Astrocyte (in vitro differentiated cells and primary cell): ENCODE data around the gene AGT.

ENCODE experiments used
- EZH2 ChIP-seq: IDR thresholded peaks from 2 replicates; pipeline ENCODE4 v1.6.1; 2012; ENCODE audit warnings: mild to moderate bottlenecking, low read length, inconsistent platforms; ENCODE audit not compliant: insufficient read depth
- TF ChIP-seq, protein P1 (sequence below): IDR thresholded peaks from 2 replicates; pipeline ENCODE4 v1.5.1; 2011; ENCODE audit warnings: low read depth, mild to moderate bottlenecking, inconsistent platforms, low read length, moderate library complexity; ENCODE audit not compliant: insufficient read depth

DNA sequence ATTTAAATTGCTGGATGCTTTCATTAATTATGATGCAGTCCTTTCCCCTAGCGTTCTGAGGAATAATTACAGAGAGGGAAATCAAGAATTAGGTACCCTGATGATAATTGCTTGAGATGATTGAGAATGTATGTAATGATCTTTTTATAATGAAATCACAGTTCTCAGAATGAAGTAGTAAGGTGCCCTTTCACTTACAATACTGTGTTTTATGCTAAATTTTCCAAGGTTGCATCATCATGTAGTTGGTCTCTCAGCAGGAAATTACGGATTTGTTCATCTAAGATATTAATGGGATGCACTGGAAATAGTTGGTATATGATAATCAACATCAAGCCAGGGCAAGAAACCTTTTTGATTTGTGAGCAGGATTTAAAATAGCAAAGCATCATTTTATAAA lies 34.1 kb downstream of the AGT start:
- TF ChIP-seq, protein P1, sequence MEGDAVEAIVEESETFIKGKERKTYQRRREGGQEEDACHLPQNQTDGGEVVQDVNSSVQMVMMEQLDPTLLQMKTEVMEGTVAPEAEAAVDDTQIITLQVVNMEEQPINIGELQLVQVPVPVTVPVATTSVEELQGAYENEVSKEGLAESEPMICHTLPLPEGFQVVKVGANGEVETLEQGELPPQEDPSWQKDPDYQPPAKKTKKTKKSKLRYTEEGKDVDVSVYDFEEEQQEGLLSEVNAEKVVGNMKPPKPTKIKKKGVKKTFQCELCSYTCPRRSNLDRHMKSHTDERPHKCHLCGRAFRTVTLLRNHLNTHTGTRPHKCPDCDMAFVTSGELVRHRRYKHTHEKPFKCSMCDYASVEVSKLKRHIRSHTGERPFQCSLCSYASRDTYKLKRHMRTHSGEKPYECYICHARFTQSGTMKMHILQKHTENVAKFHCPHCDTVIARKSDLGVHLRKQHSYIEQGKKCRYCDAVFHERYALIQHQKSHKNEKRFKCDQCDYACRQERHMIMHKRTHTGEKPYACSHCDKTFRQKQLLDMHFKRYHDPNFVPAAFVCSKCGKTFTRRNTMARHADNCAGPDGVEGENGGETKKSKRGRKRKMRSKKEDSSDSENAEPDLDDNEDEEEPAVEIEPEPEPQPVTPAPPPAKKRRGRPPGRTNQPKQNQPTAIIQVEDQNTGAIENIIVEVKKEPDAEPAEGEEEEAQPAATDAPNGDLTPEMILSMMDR = no peak
- no peak for TF ChIP-seq EZH2
